LNCAP (cell line): Measurements from ENCODE around the gene CCDC186.

ENCODE experiments used
- CTCF ChIP-seq: fragments of 450-650 bp; IDR thresholded peaks from 2 replicates; pipeline ENCODE4 v1.5.1; 2017; ENCODE audit warnings: mild to moderate bottlenecking

The CCDC186 gene

GRCh38 chr10:114184276-114184675 is 10.3 kb upstream of the CCDC186 start:
- TF ChIP-seq CTCF = no peak

GRCh38 chr10:114183563-114183962 is 9.6 kb upstream of the CCDC186 start:
- no peak for TF ChIP-seq CTCF

GRCh38 chr10:114181971-114182370 is 8.0 kb upstream of the CCDC186 start:
- TF ChIP-seq CTCF = no peak

- TF ChIP-seq CTCF = no peak
Measured at GRCh38 chr10:114180937-114181336, 6.9 kb upstream of the CCDC186 start.

GRCh38 chr10:114179747-114180146 is 5.7 kb upstream of the CCDC186 start:
- no peak for TF ChIP-seq CTCF

- no peak for TF ChIP-seq CTCF
Measured at GRCh38 chr10:114179148-114179547, 5.1 kb upstream of the CCDC186 start, which contains the start of gene TDRD1. Gene TDRD1, plus strand, starts transcription at chr10:114179353. Its CDS starts 8,479 bp downstream, at chr10:114187832.

GRCh38 chr10:114176511-114176910 is 2.5 kb upstream of the CCDC186 start:
- TF ChIP-seq CTCF = no peak

- no peak for TF ChIP-seq CTCF
Measured at GRCh38 chr10:114175667-114176066, 1.7 kb upstream of the CCDC186 start.
